GM20431 (cell line): ENCODE results near the gene OSBPL3.
"Not testable (repeated sequence)": the region's sequence is repeated elsewhere in the genome, so short reads cannot be mapped to it uniquely, and the experiment has no call there.

Experiments used
- in situ Hi-C: fragments of 300-500 bp; cut with MseI, MboI; formaldehyde crosslinking; loops from one replicate; pipeline ENCODE4 v1.15.0; 2020; ENCODE audit warnings: low sequenced_read_pairs; ENCODE audit not compliant: unreplicated experiment

Gene OSBPL3

GRCh38 chr7:24816868-24817267, 163.1 kb downstream of the OSBPL3 start:
- in situ Hi-C loops = loop anchor here (10.0 kb wide), 3 partner anchors 168 to 278 kb away; partner anchors contain the start of gene OSBPL3

GRCh38 chr7:24812305-24812945, 167.6 kb downstream of the OSBPL3 start:
- in situ Hi-C loops = loop anchor here (10.0 kb wide), 3 partner anchors 172 to 282 kb away; partner anchors contain the start of gene OSBPL3

GRCh38 chr7:24808518-24808917, 171.5 kb downstream of the OSBPL3 start:
- in situ Hi-C loops = no loop called here

DNA sequence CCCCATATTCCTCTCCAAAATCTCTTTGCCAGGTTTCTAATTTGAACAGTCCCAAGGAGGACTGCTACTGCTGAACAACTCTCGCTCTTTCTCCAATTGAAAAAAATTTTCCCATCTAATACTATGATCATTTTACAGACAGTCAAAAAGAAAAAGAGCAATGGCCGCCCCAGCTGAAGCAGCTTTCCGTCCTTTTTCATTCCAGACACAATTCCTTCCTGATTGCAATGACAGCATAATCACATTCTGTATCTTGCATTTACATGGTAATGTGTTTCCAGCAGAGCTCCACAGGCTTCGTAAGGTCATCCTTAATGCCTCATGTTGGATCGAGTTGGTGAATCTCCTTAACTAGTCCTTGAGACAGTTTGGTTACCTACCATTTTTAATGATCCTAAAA, 177.7 kb downstream of the OSBPL3 start:
- in situ Hi-C loops = no loop called here

- in situ Hi-C loops = no loop called here
Observed at GRCh38 chr7:24801883-24802282, 178.1 kb downstream of the OSBPL3 start.

DNA sequence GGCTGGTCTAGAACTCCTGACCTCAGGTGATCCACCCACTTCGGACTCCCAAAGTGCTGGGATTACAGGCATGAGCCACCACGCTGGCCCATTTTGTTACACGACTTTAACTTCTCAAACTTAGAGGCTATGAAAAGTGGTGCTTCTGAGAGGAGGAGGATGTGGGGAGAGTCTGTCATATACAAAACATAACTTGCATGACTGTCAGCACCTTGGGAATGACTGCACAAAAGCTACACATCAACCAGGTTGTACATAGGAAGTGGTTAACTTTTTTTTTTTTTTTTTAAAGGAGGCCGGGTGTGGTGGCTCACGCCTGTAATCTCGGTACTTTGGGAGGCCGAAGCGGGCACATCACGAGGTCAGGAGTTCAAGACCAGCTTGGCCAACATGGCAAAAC, 179.3 kb downstream of the OSBPL3 start:
- in situ Hi-C loops = no loop called here

DNA sequence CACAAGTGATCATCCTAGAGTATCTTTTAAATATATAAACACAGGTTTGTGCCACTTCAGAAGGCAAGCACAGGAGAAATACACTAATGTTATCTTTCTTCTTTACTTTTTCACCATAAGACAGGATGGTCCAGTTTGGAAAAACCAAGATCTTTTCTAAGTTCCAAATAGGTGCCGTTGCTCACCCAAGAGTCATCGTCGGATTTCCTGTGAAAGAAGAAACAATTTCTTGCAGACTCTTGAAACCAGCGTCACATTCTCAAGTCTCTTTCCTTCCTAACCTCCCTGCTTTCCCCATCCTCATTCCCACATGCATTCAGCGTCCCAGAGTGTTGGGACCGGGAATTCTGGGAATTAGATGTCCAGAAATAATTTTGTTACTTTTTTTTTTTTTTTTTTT, 179.9 kb downstream of the OSBPL3 start:
- in situ Hi-C loops = no loop called here

DNA sequence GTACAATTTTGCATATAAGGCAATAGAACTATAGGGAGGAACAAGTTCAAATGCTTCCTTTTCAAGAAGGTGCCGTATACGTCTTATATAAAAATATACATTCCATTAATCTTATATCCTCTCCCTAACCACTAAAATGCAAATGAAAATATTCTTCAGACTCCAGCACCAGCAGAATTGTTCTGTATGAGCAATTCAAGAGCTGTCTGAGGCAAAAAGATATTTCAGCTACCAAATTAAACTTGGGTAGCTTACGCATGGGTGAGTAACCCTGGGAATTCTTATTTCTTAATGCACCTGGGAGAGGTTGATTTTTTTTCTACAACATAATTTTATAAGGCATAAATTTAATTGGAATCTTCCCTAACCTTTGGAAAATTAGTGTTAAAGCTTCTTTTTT, 180.5 kb downstream of the OSBPL3 start:
- in situ Hi-C loops = no loop called here

DNA sequence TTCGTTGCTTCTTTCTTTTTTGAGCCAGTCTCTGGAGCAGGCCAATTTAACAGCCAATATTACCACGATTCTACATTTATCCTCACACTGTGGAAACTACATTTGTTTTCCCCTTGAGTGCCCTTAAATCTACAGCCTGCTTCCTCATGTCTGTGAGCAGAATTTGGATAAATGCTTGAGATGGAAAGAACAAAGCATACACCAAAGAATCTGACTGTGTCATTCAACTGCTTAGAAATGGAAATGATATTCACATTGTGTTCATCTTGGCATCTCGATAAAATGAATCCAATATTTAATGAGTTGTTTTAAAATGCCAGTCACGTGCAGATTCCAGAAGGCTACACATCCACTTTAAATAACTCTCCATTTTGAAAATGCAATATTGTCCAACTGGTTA, 181.7 kb downstream of the OSBPL3 start:
- in situ Hi-C loops = no loop called here

DNA sequence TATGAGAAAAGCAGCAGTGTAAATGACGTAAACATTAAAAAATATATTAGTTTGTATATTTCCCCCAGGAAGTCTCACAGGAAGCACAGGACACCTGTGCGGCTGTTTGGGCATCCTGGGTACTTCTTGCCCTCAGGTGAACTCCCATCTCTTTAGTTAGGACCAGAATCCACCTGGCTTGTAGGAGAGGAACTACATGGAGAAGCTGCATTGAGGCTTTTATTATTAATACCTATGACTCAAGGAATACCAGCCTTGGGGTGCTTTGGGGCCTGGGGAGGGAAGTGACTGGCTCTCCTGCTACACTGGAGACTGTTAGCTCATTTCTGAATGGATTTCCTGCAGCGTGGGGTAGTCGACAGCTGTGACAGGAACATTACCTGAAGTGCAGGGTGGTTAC, 182.7 kb downstream of the OSBPL3 start:
- in situ Hi-C loops = no loop called here

GRCh38 chr7:24795407-24795767, 184.6 kb downstream of the OSBPL3 start:
- in situ Hi-C loops = no loop called here

DNA sequence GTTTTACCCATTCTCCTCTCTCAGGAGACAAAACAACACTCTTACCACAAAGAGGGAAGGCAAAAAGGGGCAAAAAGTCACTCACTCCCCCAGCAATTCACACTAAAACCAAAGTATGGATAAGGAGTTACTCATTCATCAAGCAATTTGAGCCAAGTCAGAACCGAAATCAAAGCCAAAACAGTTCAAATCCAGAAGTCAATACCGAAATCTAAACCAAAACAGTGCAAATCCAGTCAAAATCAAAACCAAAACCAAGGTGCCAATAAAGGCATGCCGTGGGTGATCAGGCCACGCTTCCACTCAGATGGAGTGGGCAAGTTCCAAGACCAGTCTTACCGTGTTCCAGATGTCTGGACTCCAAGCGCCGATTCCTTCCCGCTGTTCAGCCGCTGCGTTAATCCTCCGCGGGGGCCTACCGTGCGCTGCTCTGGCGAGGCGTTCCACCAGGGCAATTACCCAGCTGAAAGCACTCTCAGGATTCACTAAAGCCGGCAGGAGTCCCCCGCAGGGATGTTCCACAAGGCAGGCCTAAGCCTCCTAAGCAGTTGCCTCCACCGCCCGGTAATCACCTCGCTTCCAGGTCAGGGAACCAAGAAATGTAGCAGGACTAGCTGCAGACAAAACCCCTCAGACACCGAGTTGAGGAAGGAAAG, 185.1 kb downstream of the OSBPL3 start:
- in situ Hi-C loops = not testable (repeated sequence)

DNA sequence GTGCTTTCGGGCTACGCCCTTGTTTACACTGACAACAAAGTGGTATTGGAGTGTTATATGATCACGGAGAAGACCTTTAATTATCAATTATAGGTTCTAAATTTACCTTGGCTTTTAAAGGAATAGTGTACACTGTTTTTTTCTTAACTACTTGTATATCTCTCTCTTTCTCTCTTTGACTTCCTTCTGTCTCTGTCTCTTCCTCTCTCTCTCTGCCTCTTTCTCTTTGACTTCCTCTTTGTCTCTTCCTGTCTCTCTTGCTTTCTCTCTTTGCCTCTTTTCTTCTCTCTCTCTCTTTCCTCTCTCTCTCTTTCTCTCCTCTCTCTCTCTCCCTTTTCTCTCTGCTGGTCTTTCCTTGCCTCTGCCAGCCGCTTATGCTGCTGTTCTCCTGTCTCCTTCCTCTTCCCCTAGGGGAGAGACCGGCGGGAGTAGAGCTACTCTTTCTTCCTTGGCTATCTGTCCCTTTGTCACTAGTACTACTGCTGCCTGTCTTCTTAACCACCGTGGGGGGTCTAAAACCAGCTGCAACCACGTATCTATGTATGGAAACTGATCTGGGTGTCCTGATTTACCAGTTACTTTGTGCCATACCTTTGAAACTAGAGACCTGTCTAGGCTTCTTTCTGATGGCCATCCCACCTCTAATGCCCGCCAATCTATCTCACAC, 185.9 kb downstream of the OSBPL3 start:
- in situ Hi-C loops = no loop called here

DNA sequence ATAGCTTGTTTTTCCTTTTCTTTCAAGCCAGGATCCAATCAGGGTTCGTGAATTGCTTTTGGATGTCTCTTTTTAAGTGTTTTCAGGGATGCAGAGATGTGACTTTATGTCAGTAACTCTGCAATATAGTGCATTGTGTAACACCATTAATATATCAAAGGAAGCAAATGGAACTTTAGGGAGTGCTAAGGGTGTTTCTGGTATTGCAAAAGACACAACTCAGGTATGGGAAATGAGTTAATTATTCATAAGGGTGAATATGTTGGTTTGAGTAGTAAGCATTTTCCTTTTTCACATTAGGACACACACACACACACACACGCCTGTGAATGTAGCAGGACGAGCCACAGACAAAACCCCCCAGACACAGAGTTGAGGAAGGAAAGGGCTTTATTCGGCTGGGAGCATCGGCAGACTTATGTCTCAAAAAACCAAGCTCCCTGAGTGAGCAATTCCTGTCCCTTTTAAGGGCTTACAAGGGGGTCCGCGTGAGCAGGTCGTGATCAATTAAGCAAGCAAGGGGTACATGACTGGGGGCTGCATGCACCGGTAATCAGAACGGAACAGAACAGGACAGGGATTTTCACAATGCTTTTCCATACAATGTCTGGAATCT, 190.9 kb downstream of the OSBPL3 start:
- in situ Hi-C loops = no loop called here

- in situ Hi-C loops = no loop called here
Observed at GRCh38 chr7:24788075-24788474, 191.9 kb downstream of the OSBPL3 start.

- in situ Hi-C loops = no loop called here
Observed at GRCh38 chr7:24786941-24787340, 193.0 kb downstream of the OSBPL3 start.

- in situ Hi-C loops = no loop called here
Observed at GRCh38 chr7:24786306-24786705, 193.7 kb downstream of the OSBPL3 start.

DNA sequence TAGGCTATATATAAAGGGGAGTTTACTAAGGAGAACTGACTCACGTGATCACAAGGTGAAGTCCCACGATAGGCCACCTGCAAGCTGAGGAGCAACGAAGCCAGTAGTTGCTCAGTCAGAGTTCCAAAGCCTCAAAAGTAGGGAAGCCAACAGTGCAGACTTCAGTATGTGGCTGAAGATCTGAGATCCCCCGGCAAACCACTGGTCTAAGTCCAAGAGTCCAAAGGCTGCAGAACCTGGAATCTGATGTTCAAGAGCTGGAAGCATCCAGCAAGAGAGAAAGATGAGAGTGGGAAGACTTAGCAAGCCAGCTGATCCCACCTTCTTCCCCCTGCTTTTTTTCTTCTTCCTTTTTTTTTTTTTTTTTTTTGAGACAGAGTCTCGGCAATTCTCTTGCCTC, 195.7 kb downstream of the OSBPL3 start:
- in situ Hi-C loops = no loop called here

GRCh38 chr7:24783698-24784097, 196.3 kb downstream of the OSBPL3 start:
- in situ Hi-C loops = no loop called here

DNA sequence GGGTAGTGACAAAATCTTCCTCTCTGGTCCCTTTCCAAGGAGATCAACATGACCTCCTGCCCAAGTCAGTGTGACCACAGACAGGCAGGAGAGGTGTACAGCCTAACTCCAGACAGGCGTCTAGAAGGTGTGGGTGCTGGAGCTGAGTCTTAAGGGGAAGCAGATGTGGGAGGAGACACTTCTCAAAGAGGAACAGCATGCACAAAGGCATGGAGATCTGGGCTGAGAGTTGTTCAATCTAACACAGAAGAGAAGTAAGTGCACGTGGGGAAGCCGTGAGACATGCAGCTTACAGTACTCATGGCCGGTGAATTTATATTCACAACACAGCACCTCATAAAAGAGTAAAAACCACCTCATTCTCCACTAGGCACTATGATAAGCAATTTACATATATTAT, 198.9 kb downstream of the OSBPL3 start:
- in situ Hi-C loops = no loop called here

DNA sequence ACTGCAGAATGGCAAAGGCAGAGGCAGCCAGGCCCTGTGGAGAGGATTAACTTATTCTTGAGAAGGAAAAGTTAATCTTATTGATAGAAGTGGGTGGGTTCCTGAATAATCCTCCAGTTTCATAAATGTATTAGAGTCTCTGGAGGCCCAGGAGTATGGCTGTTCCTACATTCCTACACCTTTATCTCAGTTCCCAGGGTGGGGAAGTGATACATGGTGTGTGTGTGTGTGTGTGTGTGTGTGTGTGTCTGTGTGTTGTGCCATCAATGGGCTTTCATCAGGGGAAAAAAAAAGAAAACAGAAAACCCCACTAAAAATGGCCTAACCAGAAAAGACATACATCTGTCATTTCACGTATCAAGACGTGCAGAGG, 200.7 kb downstream of the OSBPL3 start:
- in situ Hi-C loops = no loop called here
